ENCODE results near the gene QSOX2. TPM values are rescaled to one million over a fixed set of nuclear protein-coding genes. Genes with fewer than 3 reads are reported as not detected.

Gene QSOX2
- total and polyA plus RNA-seq, 7 donors: 0.60 to 10.1 (median 3.5) TPM

DNA sequence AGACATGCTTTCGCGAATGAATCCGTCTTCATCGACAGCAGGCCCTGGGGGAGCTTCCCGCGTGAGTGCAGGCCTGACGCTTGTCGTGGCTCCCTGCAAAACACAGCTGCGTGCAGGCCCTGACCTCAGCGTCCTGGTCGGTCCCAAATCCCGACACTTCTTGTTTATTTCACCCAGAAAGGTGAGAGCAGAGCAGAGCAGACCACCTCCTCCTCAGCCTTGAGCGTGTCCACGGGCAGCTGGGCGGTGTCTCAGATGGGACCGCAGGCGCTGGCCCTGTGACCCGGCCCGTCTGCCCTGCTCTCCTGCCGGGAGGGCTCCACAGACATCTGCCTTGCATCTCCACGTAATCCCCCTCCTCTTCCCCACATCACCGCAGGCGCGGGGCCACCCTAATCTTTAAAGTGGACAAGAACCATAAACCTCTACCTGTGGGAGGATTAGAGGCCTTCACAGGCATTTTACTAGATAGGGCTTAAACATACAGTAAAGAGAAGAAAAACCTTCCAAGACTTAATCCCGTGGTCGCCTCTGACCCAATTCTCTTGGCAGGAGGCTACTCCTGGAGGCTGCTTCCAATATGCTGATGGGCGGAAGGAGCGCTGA lies 33.2 kb downstream of the QSOX2 start:
- TF ChIP-seq, protein P1, sequence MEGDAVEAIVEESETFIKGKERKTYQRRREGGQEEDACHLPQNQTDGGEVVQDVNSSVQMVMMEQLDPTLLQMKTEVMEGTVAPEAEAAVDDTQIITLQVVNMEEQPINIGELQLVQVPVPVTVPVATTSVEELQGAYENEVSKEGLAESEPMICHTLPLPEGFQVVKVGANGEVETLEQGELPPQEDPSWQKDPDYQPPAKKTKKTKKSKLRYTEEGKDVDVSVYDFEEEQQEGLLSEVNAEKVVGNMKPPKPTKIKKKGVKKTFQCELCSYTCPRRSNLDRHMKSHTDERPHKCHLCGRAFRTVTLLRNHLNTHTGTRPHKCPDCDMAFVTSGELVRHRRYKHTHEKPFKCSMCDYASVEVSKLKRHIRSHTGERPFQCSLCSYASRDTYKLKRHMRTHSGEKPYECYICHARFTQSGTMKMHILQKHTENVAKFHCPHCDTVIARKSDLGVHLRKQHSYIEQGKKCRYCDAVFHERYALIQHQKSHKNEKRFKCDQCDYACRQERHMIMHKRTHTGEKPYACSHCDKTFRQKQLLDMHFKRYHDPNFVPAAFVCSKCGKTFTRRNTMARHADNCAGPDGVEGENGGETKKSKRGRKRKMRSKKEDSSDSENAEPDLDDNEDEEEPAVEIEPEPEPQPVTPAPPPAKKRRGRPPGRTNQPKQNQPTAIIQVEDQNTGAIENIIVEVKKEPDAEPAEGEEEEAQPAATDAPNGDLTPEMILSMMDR (IDR thresholded peaks at IDR 0.05): no peak
- TF ChIP-seq EP300 (IDR thresholded peaks at IDR 0.05) (no peak), POLR2A (IDR thresholded peaks at IDR 0.05) (no peak), POLR2AphosphoS5 (IDR thresholded peaks at IDR 0.05) (no peak)
- 92 to 94% methylated on average over 28 of the region's 28 CpGs for WGBS, 2 donors
- H3K4me3 ChIP-seq: no peak overlapping the region
- intact Hi-C loops (cut with DNase I): no loop called here
- H3K9me3 ChIP-seq: no peaks in the 10 kb centered on the region
- no peak overlapping the region for H3K27ac ChIP-seq
- DNase-seq: no peak
- H3K27me3 ChIP-seq: no peaks in the 10 kb centered on the region
- H3K4me1 ChIP-seq: no peaks in the 10 kb centered on the region
- peaks cover 14 to 71% (median 28%) of the 10 kb centered on the region in 4 donors for H3K36me3 ChIP-seq

DNA sequence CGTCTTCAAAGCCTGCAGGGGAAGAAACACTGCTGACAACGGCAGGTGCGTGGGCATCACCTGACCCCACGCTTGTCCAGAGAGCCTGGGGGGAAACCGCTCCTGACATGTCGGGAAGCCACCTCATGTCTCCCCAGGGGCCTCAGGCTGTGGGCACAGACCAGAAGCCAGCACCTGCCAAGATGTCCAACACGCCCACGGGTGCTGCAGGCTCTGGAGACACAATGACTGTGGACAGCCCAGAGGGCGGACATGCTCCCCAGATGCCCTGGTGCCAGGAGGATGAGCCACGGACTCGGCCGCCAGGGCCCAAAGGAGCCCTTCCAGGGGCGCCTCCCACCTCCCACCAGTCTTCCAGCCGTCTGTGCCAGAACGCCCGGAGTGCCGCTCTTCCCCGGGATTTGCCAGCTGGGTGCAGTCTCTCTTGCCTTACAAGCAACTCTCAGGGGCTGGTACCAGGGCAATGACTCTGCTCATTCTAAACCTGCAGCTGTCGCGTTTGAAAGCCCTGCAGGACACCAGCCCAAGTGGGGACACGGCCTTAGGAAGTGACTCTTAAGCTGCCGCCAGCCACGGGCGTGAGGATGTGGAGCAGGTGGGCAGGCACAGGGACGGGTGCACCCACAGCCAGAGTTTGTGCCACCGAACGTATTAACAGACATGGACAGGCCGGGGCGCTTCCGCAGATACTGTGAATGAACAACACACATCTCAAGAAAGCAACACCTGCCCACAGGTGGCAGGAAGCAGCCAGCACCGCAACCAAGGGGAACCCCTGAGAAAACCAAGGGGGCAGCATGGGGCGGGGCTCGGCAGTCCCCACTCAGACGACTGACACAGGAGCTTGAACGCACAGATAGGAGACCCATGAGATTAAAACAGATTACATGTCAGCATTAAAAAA lies 33.9 kb downstream of the QSOX2 start:
- Histone ChIP-seq H3K4me1 (no peaks in the 10 kb centered on the region), H3K4me3 (no peak overlapping the region), H3K36me3 (peaks cover 14 to 63% (median 28%) of the 10 kb centered on the region in 4 donors), H3K27me3 (no peaks in the 10 kb centered on the region), H3K9me3 (no peaks in the 10 kb centered on the region), H3K27ac (no peak overlapping the region)
- 93 to 95% methylated on average over 35 of the region's 35 CpGs for WGBS, 2 donors
- TF ChIP-seq EP300 (IDR thresholded peaks at IDR 0.05): no peak
- no peak for TF ChIP-seq POLR2A (IDR thresholded peaks at IDR 0.05)
- intact Hi-C loops (cut with DNase I): no loop called here
- no peak for DNase-seq

DNA sequence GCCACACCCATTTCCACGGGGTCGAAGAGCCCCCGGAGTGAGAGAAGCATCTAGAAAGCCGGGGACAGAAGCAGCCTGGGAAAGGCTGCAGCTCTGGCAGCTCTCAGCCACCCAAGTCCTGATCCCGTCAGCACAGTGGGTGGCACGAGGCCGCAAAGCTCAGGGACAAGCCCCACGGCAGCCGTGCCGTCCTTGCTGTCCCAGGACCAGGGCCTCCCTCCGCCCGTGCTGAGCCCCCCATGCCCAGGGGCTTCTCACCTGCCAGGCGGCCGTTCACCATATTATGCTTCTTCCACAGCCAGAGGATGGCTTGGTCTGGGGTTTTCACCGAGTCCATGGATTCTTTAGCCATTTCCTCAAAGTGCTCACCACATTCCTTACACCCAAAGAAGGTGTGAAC lies 34.6 kb downstream of the QSOX2 start:
- WGBS, 2 donors: 94 to 95% methylated on average over 15 of the region's 15 CpGs
- Histone ChIP-seq H3K4me1 (no peaks in the 10 kb centered on the region), H3K4me3 (no peak overlapping the region), H3K9me3 (no peaks in the 10 kb centered on the region), H3K27ac (no peak overlapping the region), H3K27me3 (no peaks in the 10 kb centered on the region), H3K36me3 (peaks cover 11 to 58% (median 28%) of the 10 kb centered on the region in 4 donors)
- intact Hi-C loops (cut with DNase I): no loop called here
- TF ChIP-seq POLR2A (IDR thresholded peaks at IDR 0.05) (no peak), POLR2AphosphoS5 (IDR thresholded peaks at IDR 0.05) (no peak), EP300 (IDR thresholded peaks at IDR 0.05) (no peak)
- TF ChIP-seq, protein P1 (IDR thresholded peaks at IDR 0.05): no peak
- DNase-seq: no peak

DNA sequence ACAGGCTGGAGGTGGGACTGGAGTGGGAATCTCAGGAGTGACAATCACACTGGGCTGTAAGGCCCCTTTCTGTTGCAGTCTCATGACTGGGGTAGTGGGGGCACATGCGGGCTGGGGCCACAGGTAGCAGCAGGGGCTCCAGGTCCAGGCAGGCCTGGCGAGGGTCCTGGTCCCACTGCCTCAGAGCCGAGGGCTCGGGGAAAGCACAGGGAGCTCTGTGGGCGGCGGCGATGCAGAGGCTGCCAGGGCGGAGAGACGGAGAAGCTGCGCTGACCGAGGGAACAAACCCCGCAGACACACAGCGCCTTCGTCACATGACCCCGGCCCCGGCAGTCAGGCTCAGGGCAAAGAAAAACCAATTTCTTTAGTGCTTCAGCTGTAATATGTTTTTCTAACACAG lies 35.3 kb downstream of the QSOX2 start:
- Histone ChIP-seq H3K9me3 (no peaks in the 10 kb centered on the region), H3K27ac (no peak overlapping the region), H3K4me3 (no peak overlapping the region), H3K36me3 (peaks cover 9 to 51% (median 24%) of the 10 kb centered on the region in 4 donors), H3K4me1 (peaks cover 0 to 1% (median 0%) of the 10 kb centered on the region in 4 donors), H3K27me3 (peaks cover 4 to 7% (median 5%) of the 10 kb centered on the region in 3 donors)
- WGBS, 2 donors: 96% methylated on average over 16 of the region's 16 CpGs
- intact Hi-C loops (cut with DNase I): no loop called here
- no peak for TF ChIP-seq POLR2A (IDR thresholded peaks at IDR 0.05)
- no peak for TF ChIP-seq EP300 (IDR thresholded peaks at IDR 0.05)
- TF ChIP-seq, protein P1 (IDR thresholded peaks at IDR 0.05): no peak
- TF ChIP-seq POLR2AphosphoS5 (IDR thresholded peaks at IDR 0.05): no peak
- DNase-seq: no peak

DNA sequence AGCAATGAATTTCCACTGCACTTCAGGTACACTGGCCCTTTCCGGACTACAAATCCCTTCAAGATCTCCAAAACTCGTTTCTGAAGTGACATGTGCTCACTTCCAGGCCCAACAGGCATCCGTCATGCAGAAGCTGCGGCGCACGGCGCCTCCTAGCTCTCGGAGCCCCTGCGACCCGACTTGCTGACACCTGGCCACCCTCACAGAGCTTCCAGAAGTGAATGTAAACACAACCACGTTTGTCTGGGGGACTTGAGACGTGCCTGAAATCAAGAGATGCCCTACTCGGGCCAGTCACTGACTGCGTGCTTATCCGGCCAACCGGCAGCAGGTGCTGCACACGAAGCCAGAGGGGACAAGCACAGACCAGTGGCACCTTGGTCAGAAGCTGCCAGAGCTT lies 35.8 kb downstream of the QSOX2 start:
- TF ChIP-seq, protein P1 (IDR thresholded peaks at IDR 0.05): no peak
- TF ChIP-seq EP300 (IDR thresholded peaks at IDR 0.05): no peak
- no peak for TF ChIP-seq POLR2AphosphoS5 (IDR thresholded peaks at IDR 0.05)
- no peak for TF ChIP-seq POLR2A (IDR thresholded peaks at IDR 0.05)
- peaks cover 7 to 48% (median 20%) of the 10 kb centered on the region in 4 donors for H3K36me3 ChIP-seq
- no peaks in the 10 kb centered on the region for H3K9me3 ChIP-seq
- H3K4me3 ChIP-seq: no peak overlapping the region
- peaks cover 8 to 12% (median 10%) of the 10 kb centered on the region in 3 donors for H3K27me3 ChIP-seq
- H3K4me1 ChIP-seq: peaks cover 0 to 6% (median under 1%) of the 10 kb centered on the region in 4 donors
- intact Hi-C loops (cut with DNase I): no loop called here
- no peak overlapping the region for H3K27ac ChIP-seq
- 88 to 90% methylated on average over 17 of the region's 17 CpGs for WGBS, 2 donors
- DNase-seq: no peak
